Right atrium auricular region (tissue), 2 donors: Measurements from ENCODE around the gene VPS11. TPM values are rescaled to one million over a fixed set of nuclear protein-coding genes. Genes with fewer than 3 reads are reported as not detected.

ENCODE experiments used
- DNase-seq: peaks from one replicate; pipeline ENCODE4 v3.0.0-alpha.2; 2019; ENCODE audit warnings: low spot score
- H3K27ac ChIP-seq, 2 donors: fragments of 200-600 bp; sonication (generic); 1 replicate in 1 of 2; 2 replicates in 1 of 2; pipeline ENCODE4 v1.5.1; 2016 to 2019
- H3K27me3 ChIP-seq, 2 donors: fragments of 200-600 bp; sonication (generic); one replicate each; pipeline versions ENCODE4 v1.5.1 to v1.6.0; 2017 to 2019
- H3K36me3 ChIP-seq: fragments of 200-600 bp; sonication (generic); one replicate; pipeline ENCODE4 v1.5.1; 2016
- H3K4me1 ChIP-seq, 2 donors: fragments of 200-600 bp; sonication (generic); one replicate each; pipeline versions ENCODE4 v1.5.1 to v1.6.0; 2017 to 2019
- H3K4me3 ChIP-seq, 2 donors: fragments of 200-600 bp; sonication (generic); 1 replicate in 1 of 2; 2 replicates in 1 of 2; pipeline ENCODE4 v1.5.1; 2017 to 2019; ENCODE audit warnings: mild to moderate bottlenecking in 1 of 2, moderate library complexity in 1 of 2
- H3K9me3 ChIP-seq, 2 donors: fragments of 200-600 bp; sonication (generic); one replicate each; pipeline ENCODE4 v1.5.1; 2019
- total RNA-seq, 2 donors: library from RNA; depleted of rRNA; stranded (reverse); fragments of >200 nt; gene quantifications; one replicate each; pipeline ENCODE4 v1.1.0, GENCODE V29; 2016
- TF ChIP-seq, protein P1 (sequence below), 2 donors: fragments of 200-600 bp; sonication (generic); IDR thresholded peaks; one replicate each; pipeline ENCODE4 v1.5.1; 2019; ENCODE audit warnings: antibody characterized with exemption in 2 of 2

The VPS11 gene
- total RNA-seq, 2 donors from 2014 or later: 22.0 to 23.7 TPM

DNA sequence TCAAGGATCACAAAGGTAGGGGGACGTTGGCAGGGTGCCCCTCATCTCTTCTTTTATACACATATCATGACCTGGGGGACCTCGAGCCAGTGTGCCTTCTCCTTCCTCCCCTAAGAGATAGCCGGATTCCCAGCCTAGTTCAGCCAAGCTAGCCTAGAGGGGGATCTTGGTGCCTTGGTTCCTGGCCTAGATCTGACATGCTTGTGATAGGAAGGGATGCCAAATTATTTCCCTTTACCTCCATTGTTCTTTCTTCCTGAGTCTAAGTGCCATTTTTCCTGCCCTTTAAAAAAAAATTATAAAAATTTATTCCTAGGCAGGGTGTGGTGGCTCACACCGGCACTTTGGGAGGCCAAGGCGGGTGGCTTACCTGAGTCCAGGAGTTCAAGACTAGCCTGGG is 46.7 kb downstream of the VPS11 start:
- TF ChIP-seq, protein P1, sequence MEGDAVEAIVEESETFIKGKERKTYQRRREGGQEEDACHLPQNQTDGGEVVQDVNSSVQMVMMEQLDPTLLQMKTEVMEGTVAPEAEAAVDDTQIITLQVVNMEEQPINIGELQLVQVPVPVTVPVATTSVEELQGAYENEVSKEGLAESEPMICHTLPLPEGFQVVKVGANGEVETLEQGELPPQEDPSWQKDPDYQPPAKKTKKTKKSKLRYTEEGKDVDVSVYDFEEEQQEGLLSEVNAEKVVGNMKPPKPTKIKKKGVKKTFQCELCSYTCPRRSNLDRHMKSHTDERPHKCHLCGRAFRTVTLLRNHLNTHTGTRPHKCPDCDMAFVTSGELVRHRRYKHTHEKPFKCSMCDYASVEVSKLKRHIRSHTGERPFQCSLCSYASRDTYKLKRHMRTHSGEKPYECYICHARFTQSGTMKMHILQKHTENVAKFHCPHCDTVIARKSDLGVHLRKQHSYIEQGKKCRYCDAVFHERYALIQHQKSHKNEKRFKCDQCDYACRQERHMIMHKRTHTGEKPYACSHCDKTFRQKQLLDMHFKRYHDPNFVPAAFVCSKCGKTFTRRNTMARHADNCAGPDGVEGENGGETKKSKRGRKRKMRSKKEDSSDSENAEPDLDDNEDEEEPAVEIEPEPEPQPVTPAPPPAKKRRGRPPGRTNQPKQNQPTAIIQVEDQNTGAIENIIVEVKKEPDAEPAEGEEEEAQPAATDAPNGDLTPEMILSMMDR (IDR thresholded peaks at IDR 0.05): no peak
- no peaks in the 10 kb centered on the region for H3K9me3 ChIP-seq
- H3K27me3 ChIP-seq: no peaks in the 10 kb centered on the region
- peaks cover 35% of the 10 kb centered on the region for H3K36me3 ChIP-seq
- H3K4me1 ChIP-seq: no peaks in the 10 kb centered on the region
- H3K4me3 ChIP-seq: no peak overlapping the region
- DNase-seq: no peak
- H3K27ac ChIP-seq: no peak overlapping the region

DNA sequence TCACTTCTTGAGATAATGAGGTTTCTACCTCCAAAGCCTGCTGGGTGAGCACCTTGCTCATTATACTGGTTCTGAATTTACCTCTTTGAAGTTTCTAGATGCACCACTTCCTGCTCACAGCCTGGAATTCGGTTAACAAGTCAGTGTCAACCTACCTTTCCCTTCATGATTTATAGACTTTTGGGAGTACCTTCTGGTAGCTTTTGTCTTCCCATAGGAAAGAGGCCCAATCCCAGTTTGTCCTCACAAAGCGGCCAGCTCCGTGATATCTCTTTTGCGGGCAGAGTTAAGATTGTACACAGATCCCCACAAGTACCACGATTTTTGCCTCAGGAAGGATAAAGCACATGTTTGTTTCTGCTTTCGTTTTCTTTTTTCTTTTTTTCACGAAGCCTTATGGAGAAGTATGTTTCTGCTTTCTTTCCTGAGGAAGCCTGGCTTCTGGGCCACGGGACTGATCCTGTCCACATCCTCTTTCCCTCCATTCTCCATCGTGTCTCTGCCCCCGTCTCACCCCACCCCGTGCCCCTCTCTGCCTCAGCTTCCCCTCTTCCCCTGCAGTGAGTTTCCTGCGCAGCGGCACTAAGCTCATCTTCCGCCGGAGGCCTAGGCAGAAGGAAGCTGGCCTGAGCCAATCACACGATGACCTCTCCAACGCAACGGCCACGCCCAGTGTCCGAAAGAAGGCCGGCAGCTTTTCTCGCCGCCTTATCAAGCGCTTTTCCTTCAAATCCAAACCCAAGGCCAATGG is 48.0 kb downstream of the VPS11 start:
- Histone ChIP-seq H3K9me3 (no peaks in the 10 kb centered on the region), H3K27me3 (no peaks in the 10 kb centered on the region), H3K4me3 (no peak overlapping the region), H3K4me1 (peaks cover 0 to 2% of the 10 kb centered on the region in 2 donors), H3K27ac (no peak overlapping the region), H3K36me3 (peaks cover 35% of the 10 kb centered on the region)
- TF ChIP-seq, protein P1 (IDR thresholded peaks at IDR 0.05): no peak
- peak; percentile 68 for DNase-seq

DNA sequence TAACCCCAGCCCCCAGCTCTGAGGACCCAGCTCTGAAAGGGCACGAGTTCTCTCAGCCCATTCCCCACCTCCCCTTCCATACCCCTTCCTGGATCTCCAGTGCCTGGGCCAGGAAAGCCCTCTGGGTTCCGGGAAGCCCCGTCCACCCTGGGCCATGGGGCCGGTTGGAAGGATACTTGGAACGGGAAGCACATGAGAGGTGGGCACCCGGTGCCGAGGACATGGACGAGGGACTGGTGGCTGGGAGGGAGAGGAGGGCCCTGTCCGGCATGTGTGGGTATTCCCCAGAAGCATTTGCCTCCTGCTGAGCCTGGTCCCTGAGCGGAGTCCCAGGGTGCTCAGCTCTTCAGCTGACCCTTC is 48.6 kb downstream of the VPS11 start:
- no peak overlapping the region for H3K4me3 ChIP-seq
- no peak for DNase-seq
- H3K4me1 ChIP-seq: peaks cover 0 to 5% of the 10 kb centered on the region in 2 donors
- no peaks in the 10 kb centered on the region for H3K27me3 ChIP-seq
- peaks cover 29% of the 10 kb centered on the region for H3K36me3 ChIP-seq
- H3K27ac ChIP-seq: no peak overlapping the region
- no peaks in the 10 kb centered on the region for H3K9me3 ChIP-seq
- TF ChIP-seq, protein P1 (IDR thresholded peaks at IDR 0.05): no peak

DNA sequence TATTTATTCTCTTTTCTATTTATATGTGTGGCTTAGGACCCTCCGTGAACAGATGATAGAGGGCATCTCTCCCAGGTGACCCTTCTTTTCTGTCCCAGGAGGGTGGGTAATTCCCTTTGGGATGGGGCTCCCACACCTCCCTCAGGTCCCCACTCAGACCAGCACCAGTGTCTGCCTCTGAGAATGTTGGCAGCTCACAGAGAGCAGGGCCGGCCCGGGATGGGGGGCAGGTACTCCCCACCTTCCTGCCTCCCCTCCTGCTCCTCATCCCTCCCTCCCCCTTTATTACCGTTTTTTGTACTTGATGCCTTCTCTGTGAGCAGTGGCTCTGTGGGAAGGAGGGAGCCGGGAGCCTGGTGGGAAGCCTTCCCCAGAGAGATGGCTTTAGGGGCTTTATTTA is 49.0 kb downstream of the VPS11 start:
- Histone ChIP-seq H3K4me3 (no peak overlapping the region), H3K36me3 (peaks cover 25% of the 10 kb centered on the region), H3K27ac (no peak overlapping the region), H3K27me3 (no peaks in the 10 kb centered on the region), H3K4me1 (peaks cover 0 to 5% of the 10 kb centered on the region in 2 donors), H3K9me3 (no peaks in the 10 kb centered on the region)
- no peak for DNase-seq
- TF ChIP-seq, protein P1 (IDR thresholded peaks at IDR 0.05): no peak

DNA sequence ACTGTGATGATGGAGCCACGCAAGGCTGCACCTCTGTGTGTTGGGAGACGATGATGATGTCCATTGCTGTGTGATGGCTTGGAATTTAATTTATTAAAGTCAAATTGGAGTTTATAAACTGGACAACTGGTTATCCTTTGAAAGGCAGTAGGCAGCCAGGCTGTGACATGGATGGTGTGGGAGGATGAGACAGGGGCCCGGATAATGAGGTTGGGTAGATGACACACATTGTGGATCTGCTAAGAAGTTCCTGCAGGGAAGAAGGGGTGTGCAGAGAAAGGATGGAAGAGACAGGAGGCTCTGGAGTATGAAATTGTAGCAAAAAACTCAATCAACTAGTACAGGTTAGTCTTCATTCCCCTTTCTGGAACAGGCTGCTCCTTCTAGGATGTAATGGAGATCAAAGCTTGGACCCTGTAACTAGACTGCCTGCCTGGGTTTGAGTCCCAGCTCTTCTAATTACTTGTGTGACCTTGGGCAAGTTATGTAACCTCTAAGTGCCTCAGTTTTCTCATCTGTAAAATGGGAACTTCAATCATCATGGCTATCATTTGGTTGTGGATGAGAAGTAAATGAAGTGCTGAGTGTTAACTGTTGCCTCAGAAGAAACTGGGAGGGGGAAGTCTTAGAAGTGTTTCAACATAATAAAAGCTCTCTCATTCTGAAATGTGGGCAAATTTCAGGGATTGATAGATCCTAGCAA is 49.5 kb downstream of the VPS11 start:
- no peak for DNase-seq
- H3K4me3 ChIP-seq: no peak overlapping the region
- peaks cover 0 to 8% of the 10 kb centered on the region in 2 donors for H3K4me1 ChIP-seq
- no peaks in the 10 kb centered on the region for H3K9me3 ChIP-seq
- H3K27ac ChIP-seq: no peak overlapping the region
- TF ChIP-seq, protein P1 (IDR thresholded peaks at IDR 0.05): no peak
- H3K36me3 ChIP-seq: peaks cover 20% of the 10 kb centered on the region
- H3K27me3 ChIP-seq: no peaks in the 10 kb centered on the region
